ENCODE results near the gene AFF4. TPM values are rescaled to one million over a fixed set of nuclear protein-coding genes. Genes with fewer than 3 reads are reported as not detected.

Gene AFF4
- total and polyA plus RNA-seq, 10 of the 15 experiments (the other 5 are each of a cell fraction or from before 2014, with no cell fraction given), result 1.1 to 20.2 (median 10.4) TPM

GRCh38 chr5:132915681-132916080 lies 47.8 kb downstream of the AFF4 start:
- DNase-seq (ENCODE audit: low read depth, low spot score), result no peak
- RAD21 ChIA-PET (ENCODE audit: unreplicated experiment), result no interaction called here

GRCh38 chr5:132909702-132910101 lies 53.7 kb downstream of the AFF4 start:
- Histone ChIP-seq H4K20me1 (ENCODE audit: control insufficient read depth, insufficient read depth) (no peaks in the 10 kb centered on the region), H3K4me2 (ENCODE audit: control insufficient read depth, insufficient read depth) (no peak overlapping the region), H3K4me1 (ENCODE audit: control insufficient read depth, insufficient read depth, low read length) (no peaks in the 10 kb centered on the region), H3K9me3 (replicated peaks; ENCODE audit: control insufficient read depth, insufficient read depth, low read length) (no peaks in the 10 kb centered on the region), H3K36me3 (ENCODE audit: control insufficient read depth in 2 of 2, insufficient read depth in 2 of 2, low read length in 1 of 2) (peaks cover 0 to 14% of the 10 kb centered on the region in 2 experiments; a peak in 1 of 4 replicates), H3K4me3 (no peak overlapping the region), H3K79me2 (ENCODE audit: control insufficient read depth, insufficient read depth, low read length) (no peaks in the 10 kb centered on the region; the same call in 1 of the 2 replicates), H3K27me3 (replicated peaks in 1 of 2; ENCODE audit: control insufficient read depth in 2 of 2, insufficient read depth in 2 of 2, low read length in 1 of 2) (no peaks in the 10 kb centered on the region), H3K9ac (ENCODE audit: control insufficient read depth, insufficient read depth, low read length) (no peak overlapping the region), H2AFZ (ENCODE audit: control insufficient read depth, low read depth, low read length) (no peak overlapping the region), H3K27ac (ENCODE audit: control insufficient read depth, insufficient read depth) (no peak overlapping the region)
- in situ Hi-C loops (cut with MboI) (no loop called here), intact Hi-C loops (cut with micrococcal nuclease; ENCODE audit: unreplicated experiment) (no loop called here)
- BruUV-seq (replicated peaks), result no TSS peak
- POLR2A ChIA-PET, result no interaction called here
- SMC1A ChIA-PET (ENCODE audit: uncharacterized antibody, unreplicated experiment), result interaction anchor here (1.5 kb wide), 1 partner anchor 10 kb away, joined by 3 read pairs; no protein-coding TSS in a partner anchor
- CTCF ChIA-PET, result no interaction called here
- whole genome bisulfite sequencing (ENCODE audit: insufficient coverage, insufficient replicate concordance, low lambda C conversion rate, missing lambda C conversion rate), result 100% methylated on average over 1 of the region's 1 CpG
- TF ChIP-seq CHD4 (IDR thresholded peaks at IDR 0.05), result no peak
- TF ChIP-seq BRCA1 (IDR thresholded peaks at IDR 0.05; ENCODE audit: low read depth, low read length), result no peak
- no peak for TF ChIP-seq ZNF217 (IDR thresholded peaks at IDR 0.05)
- TF ChIP-seq IKZF2 (IDR thresholded peaks at IDR 0.05), result no peak
- no peak for TF ChIP-seq POLR2AphosphoS2 (IDR thresholded peaks at IDR 0.05; ENCODE audit: low read depth, low read length)
- TF ChIP-seq CBFB (IDR thresholded peaks at IDR 0.05; ENCODE audit: low read depth), result no peak
- no peak for TF ChIP-seq ZNF274 (IDR thresholded peaks at IDR 0.05; ENCODE audit: insufficient read depth, insufficient read length)
- no peak for TF ChIP-seq NR2C1 (IDR thresholded peaks at IDR 0.05)
- TF ChIP-seq PBX3 (IDR thresholded peaks at IDR 0.05; ENCODE audit: insufficient replicate concordance, low read depth, low read length), result no peak
- no peak for TF ChIP-seq NBN (IDR thresholded peaks at IDR 0.05)
- no peak for TF ChIP-seq CTCF (IDR thresholded peaks at IDR 0.05 in 2 of 3, conservative IDR thresholded peaks at IDR 0.05 in 1 of 3; ENCODE audit: control insufficient read depth in 2 of 3, extremely low read depth in 1 of 3, insufficient read depth in 1 of 3, low read depth in 3 of 3, low read length in 3 of 3)
- no peak for TF ChIP-seq JUNB (IDR thresholded peaks at IDR 0.05)
- RAD21 ChIA-PET (ENCODE audit: unreplicated experiment), result no interaction called here
- FAIRE-seq, result no peak
- no peak for ATAC-seq
- DNase-seq (ENCODE audit: low read depth, low spot score), result no peak

More at GRCh38 chr5:132915681-132916080, 47.8 kb downstream of the AFF4 start:
- no TSS peak for BruUV-seq (replicated peaks)
- no peaks in the 10 kb centered on the region for H4K20me1 ChIP-seq (ENCODE audit: control insufficient read depth, insufficient read depth)
- H3K27ac ChIP-seq (ENCODE audit: control insufficient read depth, insufficient read depth), result no peak overlapping the region
- no peaks in the 10 kb centered on the region for H3K4me1 ChIP-seq (ENCODE audit: control insufficient read depth, insufficient read depth, low read length)
- H3K9me3 ChIP-seq (replicated peaks; ENCODE audit: control insufficient read depth, insufficient read depth, low read length), result no peaks in the 10 kb centered on the region
- in situ Hi-C loops (cut with MboI) (no loop called here), intact Hi-C loops (cut with micrococcal nuclease; ENCODE audit: unreplicated experiment) (no loop called here)
- ChIA-PET POLR2A (interaction anchor here (0.6 kb wide), 1 partner anchor 813 kb away, joined by 3 read pairs; no protein-coding TSS in a partner anchor), SMC1A (ENCODE audit: uncharacterized antibody, unreplicated experiment) (no interaction called here), CTCF (no interaction called here)
- FAIRE-seq (no peak), ATAC-seq (peak; percentile 40)
- no peak overlapping the region for H3K9ac ChIP-seq (ENCODE audit: control insufficient read depth, insufficient read depth, low read length)
- no peak overlapping the region for H2AFZ ChIP-seq (ENCODE audit: control insufficient read depth, low read depth, low read length)
- no peaks in the 10 kb centered on the region for H3K27me3 ChIP-seq (replicated peaks in 1 of 2; ENCODE audit: control insufficient read depth in 2 of 2, insufficient read depth in 2 of 2, low read length in 1 of 2)
- no peak overlapping the region for H3K4me3 ChIP-seq
- peaks cover 0 to 22% of the 10 kb centered on the region in 2 experiments for H3K36me3 ChIP-seq (ENCODE audit: control insufficient read depth in 2 of 2, insufficient read depth in 2 of 2, low read length in 1 of 2)
- 73% methylated on average over 5 of the region's 5 CpGs for WGBS (ENCODE audit: insufficient coverage, insufficient replicate concordance, low lambda C conversion rate, missing lambda C conversion rate)
- TF ChIP-seq RAD21 (IDR thresholded peaks at IDR 0.05; ENCODE audit: insufficient read depth, low read depth, low read length), result no peak
- TF ChIP-seq IRF3 (IDR thresholded peaks at IDR 0.05), result no peak
- TF ChIP-seq MEF2A (IDR thresholded peaks at IDR 0.05; ENCODE audit: insufficient read depth, low read depth, low read length), result no peak
- H3K79me2 ChIP-seq (ENCODE audit: control insufficient read depth, insufficient read depth, low read length), result no peaks in the 10 kb centered on the region
- no peak overlapping the region for H3K4me2 ChIP-seq (ENCODE audit: control insufficient read depth, insufficient read depth)
